D341Med (cell line): ENCODE results near the gene NRG3.
A peak's percentile ranks its signal among the peaks of the same experiment; 100 is the strongest.

Experiments used
- DNase-seq: peaks from one replicate; pipeline ENCODE4 v3.0.0; 2012; ENCODE audit warnings: low spot score

Gene NRG3

DNA sequence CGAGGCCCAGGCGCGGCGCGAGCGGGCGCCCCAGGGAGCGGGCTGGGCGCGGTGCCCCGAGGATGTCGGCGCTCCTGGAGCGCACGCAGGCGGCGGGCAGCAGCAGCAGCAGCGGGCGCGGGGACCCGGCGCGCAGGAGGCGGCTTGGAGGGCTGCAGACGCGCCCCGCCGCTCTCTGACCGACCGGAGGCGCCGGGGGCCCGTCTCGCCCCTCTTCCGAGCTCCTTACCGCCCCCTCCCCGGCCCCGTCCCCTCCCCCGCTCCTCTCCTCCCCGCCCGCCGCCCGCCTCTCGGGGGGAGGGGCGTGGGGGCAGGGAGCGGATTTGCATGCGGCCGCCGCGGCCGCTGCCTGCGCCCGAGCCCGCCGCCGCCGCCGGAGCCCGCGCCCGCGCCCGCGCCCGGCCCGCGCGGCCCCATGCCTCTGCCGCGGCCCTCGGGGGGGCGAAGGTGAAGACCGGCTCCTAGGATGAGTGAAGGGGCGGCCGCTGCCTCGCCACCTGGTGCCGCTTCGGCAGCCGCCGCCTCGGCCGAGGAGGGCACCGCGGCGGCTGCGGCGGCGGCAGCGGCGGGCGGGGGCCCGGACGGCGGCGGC, at the start of gene NRG3:
TSS of gene NRG3 (plus strand) at position 320 of the 592 bp plus-strand sequence.
- peak; percentile 77 for DNase-seq

DNA sequence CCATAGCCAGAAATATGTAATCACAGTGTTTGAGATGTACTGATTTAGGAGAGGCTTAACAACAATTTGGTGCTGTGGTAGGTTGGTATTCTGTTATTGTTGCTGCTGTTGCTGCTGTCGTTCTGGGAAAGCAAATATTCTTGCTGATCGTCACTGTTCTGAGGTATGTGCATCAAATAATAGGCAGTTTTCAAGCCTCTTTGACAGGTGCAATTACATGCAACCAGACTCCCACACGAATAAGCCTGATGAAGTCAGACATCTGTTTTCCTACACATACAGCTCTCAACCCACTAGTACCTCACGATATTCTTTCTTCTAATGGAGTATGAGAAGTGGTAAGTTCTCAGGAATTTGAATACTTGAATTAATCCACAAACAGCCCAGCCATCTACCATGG, 46.7 kb upstream of the NRG3 start:
- DNase-seq = no peak

DNA sequence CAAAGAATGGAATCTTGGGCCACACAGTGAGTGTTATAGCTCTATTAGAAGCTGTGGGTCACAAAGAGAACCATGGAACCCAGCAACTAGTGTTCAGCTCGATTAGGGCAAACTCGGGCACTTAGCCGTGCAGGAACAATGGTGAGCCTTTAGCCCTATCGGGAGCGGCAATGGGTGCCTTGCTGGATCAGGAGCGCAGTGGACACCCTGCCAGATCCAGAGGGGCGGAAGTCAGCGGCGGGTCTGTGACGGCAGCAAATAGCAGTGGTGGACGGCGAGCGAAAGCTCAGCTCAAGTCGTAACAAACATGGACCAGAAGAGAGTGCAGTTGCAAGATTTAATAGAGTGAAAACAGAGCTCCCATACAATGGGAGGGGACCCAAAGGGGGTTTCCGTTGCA, 43.9 kb upstream of the NRG3 start:
- DNase-seq = no peak

DNA sequence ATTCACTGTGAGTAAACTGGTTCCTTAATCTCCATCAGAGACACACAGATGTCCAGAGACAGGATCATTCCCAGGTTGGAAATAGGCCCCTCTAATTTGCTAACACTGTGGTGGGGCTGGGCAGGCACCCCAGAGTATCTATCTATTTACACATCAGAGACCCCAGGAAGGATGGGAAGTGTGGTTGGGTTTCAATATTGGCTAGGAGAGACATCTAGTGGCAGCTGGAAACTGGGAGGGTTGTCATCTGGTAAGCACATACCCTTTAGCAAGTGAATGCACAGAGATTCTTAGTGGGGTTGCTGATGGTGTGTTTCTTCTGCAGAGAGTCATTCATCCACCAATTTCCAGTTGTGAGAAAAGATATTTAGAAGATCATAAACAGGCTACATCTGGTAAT, 36.0 kb upstream of the NRG3 start:
- peak; percentile 42 for DNase-seq

DNA sequence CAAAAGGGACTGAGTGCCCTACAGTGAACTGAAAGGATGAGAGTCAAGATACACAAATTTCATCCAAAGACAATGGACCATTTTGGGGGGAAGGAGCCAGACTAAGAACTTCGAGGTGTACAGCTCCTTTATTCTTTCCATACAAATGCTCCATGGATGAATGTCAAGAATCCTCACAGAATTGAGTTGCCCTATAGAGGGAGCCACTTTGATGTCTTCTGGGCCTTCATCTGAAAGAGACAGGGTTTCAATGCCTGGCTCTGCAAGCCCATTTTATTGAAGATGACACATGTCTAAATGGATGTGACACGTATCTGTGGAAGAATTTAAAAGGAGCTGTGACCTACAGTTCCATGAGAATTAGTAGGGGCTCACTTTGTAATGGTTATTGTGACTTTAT, 32.0 kb upstream of the NRG3 start:
- peak; percentile 24 for DNase-seq

DNA sequence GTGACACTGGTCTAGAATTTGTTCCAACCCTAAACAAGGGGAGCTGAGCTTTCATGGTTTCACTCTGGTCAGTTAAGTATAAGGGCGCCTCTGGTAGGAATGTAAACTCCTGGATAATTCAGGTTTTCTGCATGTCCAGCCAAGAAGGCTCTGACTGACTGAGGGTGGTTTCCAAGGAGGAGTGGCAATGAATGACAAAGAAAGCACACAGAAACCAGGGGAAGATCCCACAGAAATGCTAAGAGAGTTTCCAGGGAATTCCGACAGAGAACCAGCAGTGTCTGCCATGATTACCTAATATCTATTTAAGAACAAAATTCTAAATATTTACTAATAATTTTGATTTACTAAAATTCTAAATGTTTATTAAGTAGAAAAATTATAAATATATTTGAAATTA, 27.3 kb upstream of the NRG3 start:
- DNase-seq = no peak

DNA sequence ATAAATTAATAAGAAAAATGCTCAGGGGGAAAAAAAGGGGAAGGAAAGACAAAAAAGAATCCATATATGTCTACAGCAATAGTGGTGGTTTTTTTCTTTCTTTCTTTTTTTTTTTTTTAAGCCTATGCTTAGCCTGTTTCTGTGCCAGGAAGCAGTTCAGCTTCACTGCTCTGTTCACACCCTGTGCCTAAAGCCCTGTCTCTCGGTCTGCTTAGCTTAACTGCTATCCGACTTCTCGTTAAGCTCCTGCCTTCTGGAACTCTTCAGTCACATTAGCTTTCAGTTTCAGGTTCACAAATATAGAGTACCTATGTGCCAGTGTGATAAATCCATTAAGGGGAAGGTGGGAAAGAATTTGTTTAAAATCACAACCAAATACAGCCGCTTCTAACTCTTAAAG, 26.5 kb upstream of the NRG3 start:
- DNase-seq = peak; percentile 48

DNA sequence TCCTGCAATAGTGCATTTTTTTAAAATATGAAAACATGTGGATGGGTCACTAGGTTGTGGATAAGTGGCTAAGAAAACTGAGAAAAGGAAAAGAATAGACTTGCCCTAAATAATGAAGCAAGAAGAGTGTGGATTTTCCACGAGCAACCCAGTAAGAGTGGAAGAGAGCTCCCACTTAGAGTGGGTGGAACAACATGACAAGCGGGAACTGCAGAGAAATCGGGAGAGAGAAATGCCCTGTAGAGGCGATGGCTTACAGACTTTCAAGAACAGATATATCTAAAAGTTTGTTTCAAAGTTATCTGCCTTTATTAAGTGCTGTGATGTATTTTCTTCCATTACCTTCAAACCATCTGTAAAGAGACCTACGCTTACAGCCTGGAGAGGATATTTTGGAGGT, 26.1 kb upstream of the NRG3 start:
- DNase-seq = no peak

DNA sequence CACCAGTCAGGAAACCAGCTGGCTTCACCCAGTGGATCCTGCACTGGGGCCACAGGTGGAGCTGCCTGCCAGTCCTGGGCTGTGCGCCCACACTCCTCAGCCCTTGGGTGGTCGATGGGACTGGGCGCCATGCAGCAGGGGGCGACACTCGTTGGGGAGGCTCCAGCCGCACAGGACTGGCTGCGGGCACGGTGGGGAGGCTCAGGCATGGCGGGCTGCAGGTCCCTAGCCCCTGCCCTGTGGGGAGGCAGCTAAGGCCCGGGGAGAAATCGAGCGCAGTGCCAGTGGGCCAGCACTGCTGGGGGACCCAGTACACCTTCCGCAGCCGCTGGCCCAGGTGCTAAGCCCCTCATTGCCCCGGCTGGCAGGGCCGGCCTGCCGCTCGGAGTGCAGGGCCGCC, 12.4 kb upstream of the NRG3 start:
- no peak for DNase-seq

DNA sequence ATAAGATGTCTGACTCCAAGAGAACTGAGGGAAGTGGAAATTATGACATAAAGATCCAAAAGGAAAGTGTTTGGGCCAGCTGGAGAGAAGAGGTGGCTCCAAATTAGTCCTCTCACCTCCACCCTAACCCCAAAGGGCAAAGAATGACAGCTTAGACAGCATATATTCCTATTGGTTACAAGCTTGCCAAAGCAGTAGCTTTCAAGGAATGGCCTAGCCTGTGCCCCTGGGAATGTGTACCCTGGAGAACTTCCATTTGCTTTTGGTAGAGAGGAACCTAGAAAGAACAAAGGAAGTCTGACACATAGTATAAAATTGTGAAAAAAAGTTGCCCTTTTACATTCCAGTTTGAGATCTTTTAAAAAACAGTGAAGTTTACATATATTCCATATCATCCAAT, 11.2 kb upstream of the NRG3 start:
- no peak for DNase-seq

DNA sequence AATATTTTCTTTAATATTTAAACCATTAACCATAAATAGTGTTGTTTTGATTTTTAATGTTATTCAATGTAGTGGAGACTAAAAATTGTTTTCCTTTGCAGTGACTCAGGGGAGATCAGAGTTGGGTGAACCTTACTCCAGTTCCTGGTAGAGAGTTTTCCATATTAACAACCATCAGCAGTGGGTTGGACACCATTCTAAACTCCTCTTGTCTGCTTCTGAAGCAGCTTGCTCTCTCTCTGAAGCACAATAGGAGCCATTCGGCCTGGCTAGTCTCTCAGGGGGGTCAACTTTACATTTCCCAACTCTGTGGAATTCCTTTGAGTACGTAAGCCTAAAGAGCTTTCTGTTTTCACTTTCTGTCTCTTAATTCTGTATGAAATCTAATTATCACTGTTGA, 9.4 kb upstream of the NRG3 start:
- DNase-seq = no peak

DNA sequence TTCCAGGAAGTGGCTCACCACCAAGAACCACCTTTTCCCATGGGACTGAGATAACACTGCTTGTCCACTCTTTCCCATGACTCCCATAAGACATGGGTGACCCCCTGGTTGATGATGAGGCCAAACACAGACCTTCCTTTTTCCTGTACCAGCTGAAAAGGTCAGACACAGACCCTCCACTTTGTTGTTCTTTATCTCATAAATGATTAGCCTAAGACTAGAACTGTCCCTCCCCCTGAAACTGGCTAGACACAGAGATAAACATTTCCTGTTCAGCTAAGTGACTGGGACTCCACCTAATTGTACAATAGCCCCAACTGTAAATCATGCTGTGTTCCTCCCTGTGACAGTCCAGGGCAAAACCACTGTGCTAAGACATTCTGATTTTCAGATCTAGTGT, 8.2 kb upstream of the NRG3 start:
- no peak for DNase-seq

DNA sequence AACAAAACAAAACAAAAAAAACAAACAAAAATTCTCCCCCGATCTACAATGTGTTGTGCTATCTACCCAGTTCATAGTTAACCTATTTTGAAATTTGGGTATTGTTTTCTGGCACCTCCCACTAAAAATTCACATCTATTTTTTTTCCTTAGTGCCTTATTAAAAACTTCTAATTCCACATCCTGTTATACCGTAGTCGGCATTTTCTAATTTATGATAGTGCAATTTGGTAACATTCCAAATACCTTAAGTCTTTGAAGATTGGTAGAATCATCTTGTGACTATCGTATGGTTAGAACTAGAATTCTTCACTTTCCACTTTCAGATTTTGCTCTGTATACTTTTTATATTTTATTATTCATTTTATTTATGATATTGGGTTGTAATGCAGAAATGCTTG, 4.5 kb upstream of the NRG3 start:
- DNase-seq = no peak

DNA sequence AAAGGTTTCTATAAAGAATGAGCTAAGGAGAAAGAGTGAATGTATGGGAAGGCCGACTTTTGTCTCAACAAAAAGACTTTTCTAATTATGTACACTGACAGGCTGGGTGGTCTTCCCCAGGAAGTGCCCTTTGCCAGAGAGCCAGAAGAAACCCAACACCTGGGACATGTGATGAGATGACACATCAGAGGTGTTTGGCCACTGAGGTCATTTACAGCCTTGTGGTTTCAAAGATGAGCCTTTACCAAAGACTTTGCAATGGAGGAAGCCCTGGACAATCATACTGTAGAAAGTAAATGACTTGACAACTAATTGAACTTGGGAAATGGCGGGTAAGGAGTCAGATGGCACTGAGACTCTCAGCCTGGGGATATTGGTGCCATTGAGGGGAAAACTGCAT, 3.4 kb upstream of the NRG3 start:
- no peak for DNase-seq

DNA sequence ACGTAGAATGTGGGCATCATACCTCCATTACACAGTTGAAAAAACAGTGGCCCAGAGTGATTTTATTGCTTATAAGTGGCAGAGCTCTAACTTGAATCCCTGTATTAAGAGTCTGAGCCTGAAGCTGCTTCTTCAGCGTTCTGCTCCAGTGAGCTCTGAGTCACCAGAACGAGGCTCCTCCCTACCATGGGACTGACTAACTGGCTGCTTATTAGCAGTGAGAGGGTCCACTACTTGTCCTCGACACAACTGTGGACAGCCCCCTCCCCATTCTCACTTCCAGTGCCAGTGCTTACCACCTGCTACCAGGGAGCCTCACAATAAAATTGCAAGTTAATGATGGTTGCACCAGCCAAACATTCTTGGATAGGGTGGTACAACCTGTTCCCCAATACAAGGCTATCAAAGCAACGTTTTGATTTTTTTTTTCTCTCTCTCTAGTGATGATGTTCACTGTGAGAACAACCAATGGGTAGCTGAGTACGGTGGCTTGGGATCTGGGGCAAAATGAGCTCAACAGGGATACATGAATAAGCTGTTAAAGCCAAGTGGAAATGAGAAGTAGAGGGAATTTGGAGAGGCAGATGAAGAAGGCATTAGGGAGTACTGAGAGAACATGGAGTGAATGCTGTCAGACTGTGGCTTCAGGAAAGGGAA, 2.7 kb upstream of the NRG3 start:
- DNase-seq = no peak

DNA sequence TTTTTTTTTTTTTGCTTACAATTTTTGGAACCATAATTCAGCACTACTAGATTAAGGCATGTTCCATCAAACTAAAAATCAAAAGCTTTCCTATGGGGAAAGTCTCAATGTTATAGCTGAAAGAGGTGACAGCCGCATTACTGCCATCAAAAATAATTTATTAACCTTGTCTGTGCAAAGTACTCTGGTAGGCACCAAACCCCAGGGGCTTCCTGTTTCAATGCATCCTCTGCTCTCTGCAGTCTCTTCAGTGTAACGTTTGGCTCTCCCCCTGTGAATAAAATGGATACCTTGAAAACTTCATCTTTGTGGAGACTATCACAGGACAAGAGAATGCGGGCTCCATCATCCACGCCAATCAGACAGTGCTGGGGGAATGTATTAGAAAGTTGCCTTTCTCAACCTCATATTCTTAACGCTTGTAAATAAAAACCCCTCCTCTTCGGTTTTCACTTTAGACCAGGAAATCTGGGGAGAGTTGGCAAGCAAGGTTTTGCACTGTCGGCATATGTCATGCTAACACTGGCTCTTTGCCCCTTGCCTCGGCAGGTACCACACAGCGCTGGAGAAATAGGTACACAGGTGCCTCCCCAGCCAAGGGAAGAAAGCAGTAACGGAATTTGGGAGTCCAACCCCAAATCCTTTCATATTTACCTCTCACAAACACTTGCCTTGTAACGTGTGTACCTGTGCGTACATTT, 1.6 kb upstream of the NRG3 start:
- DNase-seq = no peak

DNA sequence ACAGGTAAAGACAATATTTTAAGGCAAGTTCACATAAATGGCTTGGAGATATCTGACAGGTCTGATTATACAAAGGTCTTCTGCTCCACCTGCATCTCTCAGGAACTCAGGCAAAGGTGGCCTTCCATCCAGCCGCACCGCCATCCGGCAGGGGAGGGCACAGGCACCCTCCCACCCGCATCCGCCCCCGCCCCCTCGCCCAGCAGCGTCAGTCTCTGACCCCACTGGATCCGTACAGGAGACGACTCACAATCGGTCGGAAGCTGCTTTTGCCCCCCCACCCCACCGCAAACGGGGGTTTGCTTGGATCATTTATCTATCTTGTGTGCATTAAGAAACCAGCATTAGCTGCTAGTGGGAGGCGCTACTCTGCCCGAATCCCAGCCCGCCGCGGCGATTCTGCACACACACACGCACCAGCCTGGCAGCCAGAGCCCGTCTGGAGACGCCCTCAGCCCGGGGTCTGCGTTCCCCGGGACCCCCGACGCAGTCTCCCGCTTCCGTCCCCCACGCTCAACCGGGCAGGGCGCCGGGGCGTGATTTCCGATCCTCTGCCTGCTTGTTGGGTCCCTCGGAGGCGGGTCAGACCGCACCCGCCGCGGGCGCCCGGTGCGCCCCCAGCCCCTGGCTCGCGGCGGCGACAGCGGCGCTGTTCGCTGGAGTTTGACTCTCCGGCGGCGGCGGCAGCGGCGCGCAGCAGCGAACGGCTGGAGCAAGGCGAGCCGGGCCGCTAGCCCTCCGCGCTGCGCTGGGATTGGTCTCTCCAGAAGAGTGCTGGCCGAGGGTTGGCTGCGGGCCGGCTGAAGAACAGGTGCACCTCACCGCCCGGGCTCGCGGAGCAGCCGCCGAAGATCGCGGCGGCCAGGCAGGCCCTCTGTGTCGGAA, 820 bp upstream of the NRG3 start:
- peak; percentile 78 for DNase-seq

DNA sequence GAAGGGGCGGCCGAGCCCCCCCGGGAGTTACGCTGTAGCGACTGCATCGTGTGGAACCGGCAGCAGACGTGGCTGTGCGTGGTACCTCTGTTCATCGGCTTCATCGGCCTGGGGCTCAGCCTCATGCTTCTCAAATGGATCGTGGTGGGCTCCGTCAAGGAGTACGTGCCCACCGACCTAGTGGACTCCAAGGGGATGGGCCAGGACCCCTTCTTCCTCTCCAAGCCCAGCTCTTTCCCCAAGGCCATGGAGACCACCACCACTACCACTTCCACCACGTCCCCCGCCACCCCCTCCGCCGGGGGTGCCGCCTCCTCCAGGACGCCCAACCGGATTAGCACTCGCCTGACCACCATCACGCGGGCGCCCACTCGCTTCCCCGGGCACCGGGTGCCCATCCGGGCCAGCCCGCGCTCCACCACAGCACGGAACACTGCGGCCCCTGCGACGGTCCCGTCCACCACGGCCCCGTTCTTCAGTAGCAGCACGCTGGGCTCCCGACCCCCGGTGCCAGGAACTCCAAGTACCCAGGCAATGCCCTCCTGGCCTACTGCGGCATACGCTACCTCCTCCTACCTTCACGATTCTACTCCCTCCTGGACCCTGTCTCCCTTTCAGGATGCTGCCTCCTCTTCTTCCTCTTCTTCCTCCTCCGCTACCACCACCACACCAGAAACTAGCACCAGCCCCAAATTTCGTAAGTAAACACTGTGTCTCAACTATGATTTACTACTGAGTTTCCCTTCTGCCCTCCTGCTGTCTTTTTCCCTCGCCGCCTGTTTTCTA, 666 bp downstream of the NRG3 start:
- DNase-seq = peak; percentile 30

DNA sequence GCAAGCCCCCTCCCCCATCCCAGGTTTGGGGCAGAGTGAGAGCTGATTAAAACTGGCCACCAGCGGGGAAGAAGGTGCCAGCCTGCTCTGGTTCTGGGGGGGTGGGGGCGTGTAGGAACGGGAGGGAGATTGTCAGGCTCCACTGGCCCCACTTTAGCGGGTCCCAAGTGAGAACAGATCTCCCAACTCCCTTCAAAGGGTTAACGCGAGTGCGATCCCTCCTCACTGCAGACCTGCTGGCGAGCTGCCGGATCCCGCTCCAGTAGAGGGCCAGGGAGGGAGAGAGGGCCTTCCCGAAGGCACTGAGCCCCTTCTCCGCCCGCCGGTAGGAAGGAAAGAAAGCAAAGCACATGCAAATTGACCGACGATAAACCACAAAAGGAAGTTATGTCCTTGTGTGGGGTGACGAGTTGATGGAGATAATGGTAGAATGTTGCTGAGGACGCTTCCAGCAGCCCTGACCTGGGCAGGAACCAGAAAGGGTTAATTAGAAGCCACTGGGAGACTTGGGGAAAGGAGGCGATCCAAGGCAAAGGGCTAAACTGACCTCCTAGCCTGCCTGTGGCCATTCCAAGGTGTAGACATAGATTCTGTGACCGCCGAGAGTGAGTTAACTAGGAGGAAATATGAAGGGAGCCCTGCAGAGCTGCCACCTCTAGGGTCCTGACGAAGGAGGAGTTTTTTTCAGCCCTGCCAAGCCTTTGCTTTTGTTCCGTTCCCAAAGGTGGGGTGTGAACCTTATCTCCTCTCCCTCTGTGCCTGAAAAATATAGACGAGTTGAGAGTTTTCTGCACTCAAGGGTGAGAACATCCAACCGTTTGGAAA, 1.5 kb downstream of the NRG3 start:
- peak; percentile 31 for DNase-seq

DNA sequence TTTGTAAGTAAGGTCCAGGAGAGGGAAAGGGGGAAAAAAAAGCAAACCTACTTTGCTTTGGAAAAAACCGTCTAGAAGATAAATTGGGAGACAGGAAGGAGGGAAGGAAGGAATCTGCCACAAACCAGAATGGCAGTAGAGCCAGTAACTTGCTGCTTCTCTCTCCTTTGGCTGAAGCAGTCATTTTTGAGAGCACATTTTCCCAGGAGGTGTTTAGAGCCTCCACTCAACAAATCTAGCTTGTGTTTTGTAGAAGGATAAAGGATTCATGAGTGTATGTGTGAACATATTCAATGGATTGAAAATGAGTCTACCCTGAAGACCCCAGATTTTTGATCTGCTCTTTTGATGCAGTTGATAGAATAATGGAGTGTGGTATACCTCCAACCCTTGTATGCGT, 2.6 kb downstream of the NRG3 start:
- DNase-seq = no peak

DNA sequence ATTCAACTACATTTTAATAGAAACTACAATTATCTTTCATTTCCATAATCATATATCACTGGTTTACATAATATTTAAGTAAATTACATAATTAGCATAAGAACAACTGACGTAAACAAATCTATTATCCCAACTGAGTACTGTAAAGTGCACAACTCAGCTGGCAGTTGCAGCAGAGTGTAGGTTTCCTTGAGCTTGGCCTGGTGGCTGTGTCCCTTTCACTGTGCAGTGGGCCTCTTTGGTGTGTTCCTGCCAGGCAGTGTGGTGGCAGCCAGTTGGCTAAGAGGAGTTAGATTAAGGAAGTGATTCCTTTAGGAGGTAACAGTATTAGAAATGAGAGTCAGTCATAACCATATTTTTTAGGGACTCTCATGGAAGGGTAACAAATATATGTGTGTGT, 7.0 kb downstream of the NRG3 start:
- DNase-seq = no peak
